Dermis microvascular lymphatic vessel endothelial cell (primary cell): ENCODE data around the gene HEXIM1. TPM values are rescaled to one million over a fixed set of nuclear protein-coding genes. Genes with fewer than 3 reads are reported as not detected.

ENCODE experiments used
- DNase-seq, 2 donors: peaks; one replicate each; pipeline versions ENCODE4 v3.0.0 to v3.0.0-alpha.2; 2010; ENCODE audit warnings: low read depth in 2 of 2
- total RNA-seq: library from RNA; depleted of rRNA; stranded (reverse); fragments of >200 nt; gene quantifications from 2 replicates; pipeline ENCODE4 v1.2.1, GENCODE V29; 2014

Gene HEXIM1
- total RNA-seq, 1 donor from 2014 or later, result 4.9 TPM

- peak; percentile 51 to 82 for DNase-seq
Measured at GRCh38 chr17:45146890-45147580, 1.2 kb upstream of the HEXIM1 start.

DNA sequence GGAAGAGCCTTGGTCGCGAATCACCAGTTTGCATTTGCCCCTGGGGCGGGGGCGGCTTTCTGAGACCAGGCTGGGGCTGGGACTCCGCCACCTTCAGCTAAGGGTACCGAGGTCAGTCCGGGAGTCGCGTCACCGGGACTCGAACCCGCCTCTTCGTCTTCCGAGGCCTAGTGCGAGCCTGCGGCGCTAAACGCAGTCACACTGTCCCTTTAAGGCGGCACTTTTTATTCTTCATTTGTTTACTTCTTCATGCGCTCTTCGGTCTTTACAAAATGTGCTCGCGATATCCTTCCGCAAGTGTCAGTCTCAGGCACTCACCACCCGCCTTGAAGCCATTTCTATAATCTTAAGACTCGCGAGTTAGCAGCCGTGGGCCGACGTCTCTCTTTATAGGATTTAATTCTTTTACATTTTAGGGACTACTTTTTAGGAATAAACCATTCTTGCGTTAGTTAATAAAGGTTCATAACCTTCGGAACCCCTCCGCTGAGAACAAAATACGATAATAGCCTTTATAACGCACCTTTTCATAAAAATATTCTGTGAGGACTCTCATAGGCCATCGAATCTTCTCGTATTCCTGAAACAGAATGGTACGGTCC, 593 bp upstream of the HEXIM1 start:
- DNase-seq, result peak; percentile 85 to 91

GRCh38 chr17:45149037-45149668, 878 bp downstream of the HEXIM1 start:
- DNase-seq, result peak; percentile 54 to 87

- peak in 1 of 2 donors; percentile 67 for DNase-seq
Measured at GRCh38 chr17:45149669-45150664, 1.7 kb downstream of the HEXIM1 start.

DNA sequence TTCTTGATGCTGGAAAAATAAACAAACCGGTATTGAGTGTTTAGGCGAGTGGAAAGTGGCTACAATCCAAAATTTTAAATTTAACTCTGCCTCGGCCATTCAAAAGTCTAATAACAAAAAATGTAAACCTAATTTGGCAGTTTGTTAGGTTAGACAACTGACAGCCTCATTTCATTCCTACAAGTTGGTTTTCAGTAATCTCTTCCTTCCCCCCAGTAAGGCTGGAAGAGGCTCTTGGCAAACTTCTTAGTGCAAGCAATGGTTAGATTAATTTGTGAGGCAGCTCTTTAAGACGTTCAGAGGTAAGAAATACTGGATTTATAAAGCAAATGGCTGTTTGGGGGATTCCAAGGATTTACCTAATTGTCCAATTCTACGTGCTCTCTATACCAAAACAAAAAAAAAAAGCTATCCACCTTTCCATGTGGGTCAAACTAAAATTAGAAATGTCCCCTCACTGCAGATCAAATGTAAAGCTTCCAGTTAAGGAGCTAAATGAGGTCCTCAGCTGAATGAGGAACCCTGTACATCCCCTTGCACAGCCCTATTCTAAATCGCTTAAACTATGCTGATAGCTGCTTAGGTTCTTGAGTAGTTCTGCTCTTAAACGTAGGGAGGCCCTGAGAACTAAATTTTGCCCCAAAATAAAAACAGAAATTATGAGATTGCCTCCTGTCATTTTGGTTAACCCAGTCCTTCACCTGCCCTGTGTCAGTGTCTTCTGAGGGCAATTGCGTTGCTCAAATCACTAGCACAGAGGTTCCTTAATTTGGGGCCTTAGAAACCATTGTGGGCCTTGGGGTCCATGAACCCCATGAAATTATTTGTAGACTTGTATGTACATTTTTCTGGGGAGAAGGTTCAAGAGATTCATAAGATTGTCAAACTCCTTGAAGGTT, 2.9 kb downstream of the HEXIM1 start:
- no peak for DNase-seq

DNA sequence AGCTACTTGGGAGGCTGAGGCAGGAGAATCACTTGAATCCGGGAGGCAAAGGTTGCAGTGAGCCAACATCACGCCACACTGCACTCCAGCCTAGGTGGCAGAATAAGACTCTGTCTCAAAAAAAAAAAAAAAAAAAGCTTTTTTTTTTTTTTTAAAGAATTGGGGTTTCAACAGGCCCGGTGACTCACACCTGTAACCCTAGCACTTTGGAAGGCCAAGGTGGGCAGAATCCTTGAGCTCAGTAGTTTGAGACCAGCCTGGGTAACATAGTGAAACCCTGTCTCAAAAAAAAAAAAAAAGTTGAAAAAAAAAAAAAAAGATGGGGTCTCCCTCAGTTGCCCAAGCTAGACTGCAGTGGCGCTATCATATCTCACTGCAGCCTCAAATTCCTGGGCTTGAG, 6.8 kb downstream of the HEXIM1 start:
- DNase-seq, result no peak

GRCh38 chr17:45155483-45155882, 7.2 kb downstream of the HEXIM1 start:
- DNase-seq, result no peak

- no peak for DNase-seq
Measured at GRCh38 chr17:45156242-45156641, 8.0 kb downstream of the HEXIM1 start.

DNA sequence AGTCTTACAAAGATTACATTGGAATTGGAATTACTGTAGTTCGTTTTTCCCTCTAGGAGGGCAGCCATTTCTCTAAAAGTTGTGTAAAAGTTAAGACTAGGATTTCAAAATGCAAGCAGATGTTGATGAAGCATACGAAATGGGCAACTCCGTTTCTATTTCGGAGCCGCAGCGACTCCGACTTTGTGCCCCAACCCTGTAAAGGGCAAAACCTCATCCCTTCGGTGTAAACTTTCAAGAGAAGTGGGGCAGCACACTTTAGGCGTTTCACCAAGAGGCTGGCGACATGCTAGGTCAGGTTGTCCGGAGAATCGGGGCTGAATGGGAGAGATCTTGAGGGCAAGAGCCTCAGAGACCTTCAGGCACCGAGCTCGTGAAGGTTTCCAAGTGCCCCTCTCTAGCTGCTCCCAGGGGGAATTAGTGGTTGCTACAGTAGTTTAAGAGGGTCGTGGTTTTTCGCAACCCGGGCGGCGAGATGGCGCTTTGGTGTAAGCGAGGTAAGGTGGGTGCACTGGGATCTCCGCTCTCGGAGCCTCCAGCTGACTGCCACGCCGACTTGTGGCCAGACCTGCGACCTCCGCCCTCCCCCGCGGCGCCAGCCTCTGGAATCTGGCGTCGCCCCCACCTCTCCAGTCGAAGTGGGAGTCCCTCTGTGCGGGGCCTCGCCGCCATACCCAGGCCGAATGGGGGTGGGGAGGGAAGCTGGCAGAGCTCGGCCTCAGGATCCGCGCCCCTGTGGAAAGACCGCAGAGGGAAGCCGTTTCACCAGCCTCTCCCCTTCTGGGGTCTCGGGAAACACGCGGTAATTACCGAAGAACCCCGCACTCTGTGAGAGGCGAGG, 12.4 kb downstream of the HEXIM1 start:
- peak in 1 of 2 donors; percentile 87 for DNase-seq

- peak; percentile 100 for DNase-seq
Measured at GRCh38 chr17:45161288-45162024, 13.2 kb downstream of the HEXIM1 start, which contains the start of gene HEXIM2. HEXIM2 (plus strand) TSS chr17:45161875; CDS start chr17:45162794, 919 bp downstream.

- DNase-seq, result no peak
Measured at GRCh38 chr17:45162025-45162687, 13.9 kb downstream of the HEXIM1 start.

DNA sequence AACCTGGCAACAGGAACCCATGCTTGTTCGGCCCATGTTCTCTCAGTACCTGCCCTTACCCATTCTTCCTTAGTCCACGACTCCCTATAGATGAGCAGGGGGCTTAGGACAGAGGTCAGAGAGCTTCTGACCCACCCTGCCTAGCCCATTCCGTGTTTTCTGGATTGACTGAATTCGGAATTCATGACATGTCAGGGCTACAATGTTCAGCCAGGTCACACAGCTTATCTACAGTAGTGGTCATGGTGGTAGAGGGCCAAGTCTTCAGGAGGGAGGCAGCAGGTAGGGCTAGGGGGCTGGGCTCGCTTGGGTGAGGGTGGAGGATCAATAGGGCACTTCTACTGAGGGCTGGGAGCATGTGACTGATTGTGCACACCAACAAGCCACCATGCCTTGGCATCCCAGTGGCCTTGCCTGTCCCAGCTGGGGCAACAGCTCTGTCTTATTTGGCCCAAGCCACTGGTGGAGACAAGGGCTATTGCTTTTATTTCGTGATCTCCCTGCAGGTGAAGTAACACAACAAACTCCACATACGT, 16.5 kb downstream of the HEXIM1 start:
- no peak for DNase-seq

DNA sequence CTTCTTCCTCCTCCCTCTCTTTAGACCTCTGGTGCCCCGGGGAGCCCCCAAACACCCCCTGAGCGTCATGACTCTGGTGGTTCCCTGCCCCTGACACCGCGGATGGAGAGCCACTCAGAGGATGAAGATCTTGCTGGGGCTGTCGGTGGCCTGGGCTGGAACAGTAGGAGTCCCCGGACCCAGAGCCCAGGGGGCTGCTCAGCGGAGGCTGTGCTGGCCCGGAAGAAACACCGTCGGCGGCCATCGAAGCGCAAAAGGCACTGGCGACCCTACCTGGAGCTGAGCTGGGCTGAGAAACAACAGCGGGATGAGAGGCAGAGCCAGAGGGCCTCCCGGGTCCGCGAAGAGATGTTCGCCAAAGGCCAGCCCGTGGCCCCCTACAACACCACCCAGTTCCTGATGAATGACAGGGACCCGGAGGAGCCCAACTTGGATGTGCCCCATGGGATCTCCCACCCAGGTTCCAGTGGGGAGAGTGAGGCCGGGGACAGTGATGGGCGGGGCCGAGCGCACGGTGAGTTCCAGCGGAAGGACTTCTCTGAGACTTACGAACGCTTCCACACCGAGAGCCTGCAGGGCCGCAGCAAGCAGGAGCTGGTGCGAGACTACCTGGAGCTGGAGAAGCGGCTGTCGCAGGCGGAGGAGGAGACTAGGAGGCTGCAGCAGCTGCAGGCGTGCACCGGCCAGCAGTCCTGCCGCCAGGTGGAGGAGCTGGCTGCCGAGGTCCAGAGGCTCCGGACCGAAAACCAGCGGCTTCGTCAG, 20.9 kb downstream of the HEXIM1 start:
- no peak for DNase-seq

GRCh38 chr17:45170280-45170930, 22.1 kb downstream of the HEXIM1 start:
- no peak for DNase-seq

DNA sequence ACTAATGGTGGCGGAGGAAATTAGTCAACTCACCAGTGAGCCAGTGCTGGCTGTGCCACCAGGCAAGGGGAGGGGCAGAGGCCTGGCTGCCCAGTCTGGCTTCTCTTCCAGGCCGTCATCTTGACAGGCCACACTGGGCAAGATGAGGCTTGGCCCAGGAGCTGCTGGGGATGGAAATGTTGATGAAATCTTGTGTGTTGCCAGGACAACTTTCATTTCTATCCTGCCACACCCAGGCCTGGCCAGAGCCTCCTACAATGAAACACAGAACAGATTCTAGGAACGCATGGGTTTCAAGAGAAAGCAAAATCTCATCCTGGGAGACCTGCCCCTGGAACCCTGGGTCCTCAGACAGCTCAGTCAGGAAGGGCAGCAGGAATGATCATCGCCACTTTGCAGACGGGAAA, 22.7 kb downstream of the HEXIM1 start:
- DNase-seq, result peak in 1 of 2 donors; percentile 35

- no peak for DNase-seq
Measured at GRCh38 chr17:45171338-45172231, 23.3 kb downstream of the HEXIM1 start.
